Sciatic nerve (tissue), 2 donors: ENCODE data around the gene ARHGEF39. TPM values are rescaled to one million over a fixed set of nuclear protein-coding genes. Genes with fewer than 3 reads are reported as not detected.

Source experiments
- ATAC-seq: fragments of 200-7000 bp; cut with Tn5 transposase; one replicate; pipeline ENCODE4 v1.9.1; 2020; ENCODE audit warnings: mild to moderate bottlenecking, moderate library complexity
- DNase-seq: peaks from one replicate; pipeline ENCODE4 v3.0.0-alpha.2; 2020; ENCODE audit warnings: low spot score
- intact Hi-C: fragments of 100-400 bp; cut with DNase I; formaldehyde crosslinking; loops from one replicate; pipeline ENCODE4 v1.14.2; 2022
- total RNA-seq: library from RNA; stranded (reverse); fragmentation: NEBNext Ultra II Directional; extraction: Animal tissue kit (Norgen Biotek cat#: 25700); gene quantifications from one replicate; pipeline ENCODE4 v1.2.1, GENCODE V29; 2021
- donor health status: DM: no; HTN: no; CAD: no.
- donor health status: DM: no; HTN: no; CAD: no.

The ARHGEF39 gene
- total RNA-seq, 1 donor from 2014 or later = not detected

DNA sequence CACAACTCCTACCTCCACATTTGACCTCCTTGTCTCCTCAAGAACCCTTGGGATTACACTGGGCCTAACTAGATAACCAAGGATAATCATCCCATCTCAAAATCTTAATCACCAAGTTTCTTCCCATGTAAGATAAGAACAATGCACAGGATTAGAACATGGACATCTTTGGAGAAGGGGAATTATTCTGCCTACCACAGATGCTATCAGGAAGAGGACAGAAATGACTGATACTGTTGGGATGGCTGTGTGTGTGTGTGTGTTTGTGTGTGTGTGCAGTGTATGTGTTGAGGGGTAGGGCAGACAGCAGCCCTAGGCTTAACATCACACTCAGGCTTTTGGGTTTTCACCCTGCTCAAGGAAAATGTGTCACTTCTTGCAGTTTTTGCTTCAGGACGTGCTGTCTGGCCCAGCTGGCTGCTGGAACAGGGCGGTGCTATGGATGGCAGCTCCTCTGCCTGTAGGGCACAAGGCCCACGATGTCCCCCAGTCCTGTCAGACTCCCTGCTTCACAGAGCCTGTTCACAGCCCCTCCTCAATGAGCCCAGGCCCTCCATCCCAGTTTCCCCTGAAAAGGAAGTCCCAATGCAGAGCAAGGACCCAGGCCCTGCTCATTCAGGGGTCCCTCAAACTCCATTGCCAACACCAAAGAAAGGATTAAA is 16.5 kb upstream of the ARHGEF39 start:
- ATAC-seq = no peak

DNA sequence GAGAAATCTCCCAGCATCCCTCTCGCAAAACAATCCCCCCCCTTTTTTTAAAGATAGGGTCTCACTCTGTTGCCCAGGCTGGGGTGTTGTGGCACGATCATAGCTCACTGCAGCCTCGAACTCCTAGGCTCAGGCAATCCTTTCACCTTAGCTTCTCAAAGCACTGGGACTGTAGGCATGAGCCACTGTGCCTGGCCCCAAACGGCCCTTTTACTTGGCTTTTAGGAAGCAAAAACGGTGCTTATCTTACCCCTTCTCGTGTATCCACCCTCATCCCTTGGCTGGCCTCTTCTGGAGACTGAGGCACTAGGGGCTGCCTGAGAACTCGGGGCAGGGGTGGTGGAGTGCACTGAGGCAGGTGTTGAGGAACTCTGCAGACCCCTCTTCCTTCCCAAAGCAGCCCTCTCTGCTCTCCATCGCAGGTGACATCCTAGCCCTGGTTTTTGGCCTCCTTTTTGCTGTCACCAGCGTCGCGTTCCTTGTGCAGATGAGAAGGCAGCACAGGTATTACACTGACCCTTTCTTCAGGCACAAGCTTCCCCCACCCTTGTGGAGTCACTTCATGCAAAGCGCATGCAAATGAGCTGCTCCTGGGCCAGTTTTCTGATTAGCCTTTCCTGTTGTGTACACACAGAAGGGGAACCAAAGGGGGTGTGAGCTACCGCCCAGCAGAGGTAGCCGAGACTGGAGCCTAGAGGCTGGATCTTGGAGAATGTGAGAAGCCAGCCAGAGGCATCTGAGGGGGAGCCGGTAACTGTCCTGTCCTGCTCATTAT is 15.5 kb upstream of the ARHGEF39 start:
- no peak for ATAC-seq
- intact Hi-C loops = no loop called here
- DNase-seq = no peak

More for the DNA sequence above, 16.5 kb upstream of the ARHGEF39 start:
- intact Hi-C loops = no loop called here
- DNase-seq = no peak

DNA sequence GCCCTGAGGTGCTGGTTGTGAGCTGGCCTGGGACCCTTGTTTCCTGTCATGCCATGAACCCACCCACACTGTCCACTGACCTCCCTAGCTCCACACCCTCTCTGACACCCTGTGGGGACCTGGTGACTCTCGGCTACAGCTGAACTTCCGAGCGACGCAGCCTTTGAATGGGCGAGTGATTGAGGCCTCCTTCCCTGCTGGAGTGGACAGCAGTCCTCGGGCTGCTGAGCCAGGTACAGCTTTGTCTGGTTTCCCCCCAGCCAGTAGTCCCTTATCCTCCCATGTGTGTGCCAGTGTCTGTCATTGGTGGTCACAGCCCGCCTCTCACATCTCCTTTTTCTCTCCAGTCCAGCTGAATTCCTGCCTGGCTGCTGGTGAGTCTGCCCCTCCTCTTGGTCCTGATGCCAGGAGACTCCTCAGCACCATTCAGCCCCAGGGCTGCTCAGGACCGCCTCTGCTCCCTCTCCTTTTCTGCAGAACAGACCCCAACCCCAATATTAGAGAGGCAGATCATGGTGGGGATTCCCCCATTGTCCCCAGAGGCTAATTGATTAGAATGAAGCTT is 14.9 kb upstream of the ARHGEF39 start:
- intact Hi-C loops = no loop called here
- no peak for ATAC-seq

DNA sequence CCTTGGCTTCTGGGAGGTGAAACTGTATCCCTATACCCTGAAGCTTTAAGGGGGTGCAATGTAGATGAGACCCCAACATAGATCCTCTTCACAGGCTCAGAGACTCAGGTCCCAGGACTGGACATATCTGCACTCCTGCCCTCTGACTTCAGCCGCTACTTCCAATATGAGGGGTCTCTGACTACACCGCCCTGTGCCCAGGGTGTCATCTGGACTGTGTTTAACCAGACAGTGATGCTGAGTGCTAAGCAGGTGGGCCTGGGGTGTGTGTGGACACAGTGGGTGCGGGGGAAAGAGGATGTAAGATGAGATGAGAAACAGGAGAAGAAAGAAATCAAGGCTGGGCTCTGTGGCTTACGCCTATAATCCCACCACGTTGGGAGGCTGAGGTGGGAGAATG is 14.1 kb upstream of the ARHGEF39 start:
- intact Hi-C loops = no loop called here
- DNase-seq = no peak
- no peak for ATAC-seq

More for the DNA sequence above, 14.9 kb upstream of the ARHGEF39 start:
- DNase-seq = no peak

DNA sequence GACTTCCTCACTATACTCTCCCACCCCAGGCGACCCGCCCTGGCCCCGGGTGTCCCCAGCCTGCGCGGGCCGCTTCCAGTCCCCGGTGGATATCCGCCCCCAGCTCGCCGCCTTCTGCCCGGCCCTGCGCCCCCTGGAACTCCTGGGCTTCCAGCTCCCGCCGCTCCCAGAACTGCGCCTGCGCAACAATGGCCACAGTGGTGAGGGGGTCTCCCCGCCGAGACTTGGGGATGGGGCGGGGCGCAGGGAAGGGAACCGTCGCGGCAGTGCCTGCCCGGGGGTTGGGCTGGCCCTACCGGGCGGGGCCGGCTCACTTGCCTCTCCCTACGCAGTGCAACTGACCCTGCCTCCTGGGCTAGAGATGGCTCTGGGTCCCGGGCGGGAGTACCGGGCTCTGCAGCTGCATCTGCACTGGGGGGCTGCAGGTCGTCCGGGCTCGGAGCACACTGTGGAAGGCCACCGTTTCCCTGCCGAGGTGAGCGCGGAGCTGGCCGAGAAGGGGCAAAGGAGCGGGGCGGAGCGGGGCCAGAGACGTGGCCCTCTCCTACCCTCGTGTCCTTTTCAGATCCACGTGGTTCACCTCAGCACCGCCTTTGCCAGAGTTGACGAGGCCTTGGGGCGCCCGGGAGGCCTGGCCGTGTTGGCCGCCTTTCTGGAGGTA is 10.9 kb upstream of the ARHGEF39 start:
- intact Hi-C loops = no loop called here
- peak; percentile 73 for DNase-seq
- peak; percentile 81 for ATAC-seq

DNA sequence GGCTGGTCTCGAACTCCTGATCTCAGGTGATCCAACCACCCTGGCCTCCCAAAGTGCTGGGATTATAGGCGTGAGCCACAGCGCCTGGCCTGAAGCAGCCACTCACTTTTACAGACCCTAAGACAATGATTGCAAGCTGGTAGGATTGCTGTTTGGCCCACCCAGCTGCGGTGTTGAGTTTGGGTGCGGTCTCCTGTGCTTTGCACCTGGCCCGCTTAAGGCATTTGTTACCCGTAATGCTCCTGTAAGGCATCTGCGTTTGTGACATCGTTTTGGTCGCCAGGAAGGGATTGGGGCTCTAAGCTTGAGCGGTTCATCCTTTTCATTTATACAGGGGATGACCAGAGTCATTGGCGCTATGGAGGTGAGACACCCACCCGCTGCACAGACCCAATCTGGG is 10.2 kb upstream of the ARHGEF39 start:
- ATAC-seq (peak; percentile 8), DNase-seq (no peak)
- intact Hi-C loops = no loop called here

DNA sequence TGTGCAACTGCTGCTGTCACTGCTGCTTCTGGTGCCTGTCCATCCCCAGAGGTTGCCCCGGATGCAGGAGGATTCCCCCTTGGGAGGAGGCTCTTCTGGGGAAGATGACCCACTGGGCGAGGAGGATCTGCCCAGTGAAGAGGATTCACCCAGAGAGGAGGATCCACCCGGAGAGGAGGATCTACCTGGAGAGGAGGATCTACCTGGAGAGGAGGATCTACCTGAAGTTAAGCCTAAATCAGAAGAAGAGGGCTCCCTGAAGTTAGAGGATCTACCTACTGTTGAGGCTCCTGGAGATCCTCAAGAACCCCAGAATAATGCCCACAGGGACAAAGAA is 9.0 kb upstream of the ARHGEF39 start:
- ATAC-seq (no peak), DNase-seq (no peak)
- intact Hi-C loops = no loop called here

DNA sequence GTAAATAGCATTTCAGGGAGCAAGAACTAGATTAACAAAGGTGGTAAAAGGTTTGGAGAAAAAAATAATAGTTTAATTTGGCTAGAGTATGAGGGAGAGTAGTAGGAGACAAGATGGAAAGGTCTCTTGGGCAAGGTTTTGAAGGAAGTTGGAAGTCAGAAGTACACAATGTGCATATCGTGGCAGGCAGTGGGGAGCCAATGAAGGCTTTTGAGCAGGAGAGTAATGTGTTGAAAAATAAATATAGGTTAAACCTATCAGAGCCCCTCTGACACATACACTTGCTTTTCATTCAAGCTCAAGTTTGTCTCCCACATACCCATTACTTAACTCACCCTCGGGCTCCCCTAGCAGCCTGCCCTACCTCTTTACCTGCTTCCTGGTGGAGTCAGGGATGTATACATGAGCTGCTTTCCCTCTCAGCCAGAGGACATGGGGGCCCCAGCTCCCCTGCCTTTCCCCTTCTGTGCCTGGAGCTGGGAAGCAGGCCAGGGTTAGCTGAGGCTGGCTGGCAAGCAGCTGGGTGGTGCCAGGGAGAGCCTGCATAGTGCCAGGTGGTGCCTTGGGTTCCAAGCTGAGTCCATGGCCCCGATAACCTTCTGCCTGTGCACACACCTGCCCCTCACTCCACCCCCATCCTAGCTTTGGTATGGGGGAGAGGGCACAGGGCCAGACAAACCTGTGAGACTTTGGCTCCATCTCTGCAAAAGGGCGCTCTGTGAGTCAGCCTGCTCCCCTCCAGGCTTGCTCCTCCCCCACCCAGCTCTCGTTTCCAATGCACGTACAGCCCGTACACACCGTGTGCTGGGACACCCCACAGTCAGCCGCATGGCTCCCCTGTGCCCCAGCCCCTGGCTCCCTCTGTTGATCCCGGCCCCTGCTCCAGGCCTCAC is 8.4 kb upstream of the ARHGEF39 start, which contains the start of gene CA9:
TSS of gene CA9 (plus strand) at position 797 of the 893 bp plus-strand sequence. CDS start at position 829, 32 bp downstream.
- intact Hi-C loops = no loop called here
- ATAC-seq (no peak), DNase-seq (no peak)

DNA sequence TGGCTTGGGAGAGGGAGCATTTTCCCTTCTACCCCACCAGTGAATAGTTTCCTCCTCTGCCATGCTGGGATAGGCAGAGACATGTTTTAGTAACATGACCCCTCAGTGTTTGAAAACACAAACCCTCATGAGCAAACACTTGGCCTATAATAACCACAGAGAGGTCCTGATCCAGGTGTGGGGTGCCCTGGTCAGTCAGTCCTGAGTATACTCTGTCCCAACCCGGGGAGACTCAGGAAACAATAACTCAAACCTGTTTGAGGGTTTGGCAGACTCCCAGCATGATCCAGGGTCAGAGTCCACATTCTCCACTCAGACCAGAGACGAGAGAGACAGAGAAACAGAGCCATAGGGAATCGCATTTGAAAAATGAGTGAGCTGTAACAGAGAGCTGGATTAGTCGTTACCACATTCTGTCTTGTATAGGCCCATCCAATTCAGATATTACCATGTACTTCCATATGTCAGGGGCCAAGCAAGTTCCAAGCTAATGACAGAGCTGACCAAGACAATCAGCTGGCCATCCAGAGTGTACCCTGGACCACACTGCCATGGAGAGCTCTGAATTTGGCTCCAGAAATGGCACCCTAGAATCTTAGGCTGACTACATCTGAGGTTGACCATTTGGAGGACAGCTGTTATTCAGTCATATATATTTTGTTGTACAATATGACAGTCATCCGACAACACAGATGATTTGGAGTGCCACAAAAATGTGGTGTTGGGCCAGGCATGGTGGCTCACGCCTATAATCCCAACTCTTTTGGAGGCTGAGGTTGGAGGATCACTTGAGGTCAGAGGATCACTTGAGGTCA is 4.5 kb upstream of the ARHGEF39 start:
- DNase-seq (no peak), ATAC-seq (no peak)
- intact Hi-C loops = no loop called here

DNA sequence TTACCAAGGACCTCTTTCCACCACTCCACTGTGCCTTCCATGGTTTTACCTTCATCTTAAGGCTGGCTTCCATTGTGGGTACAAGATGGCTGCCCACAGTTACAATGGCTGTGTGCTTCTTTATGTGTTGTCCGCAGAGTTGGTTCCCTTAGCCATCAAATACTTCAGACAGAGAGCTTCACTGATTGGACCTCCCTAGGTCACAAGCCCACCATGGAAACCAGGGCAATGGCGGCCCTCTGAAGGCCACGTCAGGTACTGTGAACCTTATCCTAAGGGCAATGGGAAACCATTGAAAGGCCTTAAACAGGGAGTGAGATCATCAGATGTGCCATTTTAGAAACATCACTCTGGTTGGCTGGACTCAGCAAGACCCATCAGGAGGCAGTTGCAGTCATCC is 2.9 kb upstream of the ARHGEF39 start:
- intact Hi-C loops = no loop called here
- no peak for ATAC-seq

DNA sequence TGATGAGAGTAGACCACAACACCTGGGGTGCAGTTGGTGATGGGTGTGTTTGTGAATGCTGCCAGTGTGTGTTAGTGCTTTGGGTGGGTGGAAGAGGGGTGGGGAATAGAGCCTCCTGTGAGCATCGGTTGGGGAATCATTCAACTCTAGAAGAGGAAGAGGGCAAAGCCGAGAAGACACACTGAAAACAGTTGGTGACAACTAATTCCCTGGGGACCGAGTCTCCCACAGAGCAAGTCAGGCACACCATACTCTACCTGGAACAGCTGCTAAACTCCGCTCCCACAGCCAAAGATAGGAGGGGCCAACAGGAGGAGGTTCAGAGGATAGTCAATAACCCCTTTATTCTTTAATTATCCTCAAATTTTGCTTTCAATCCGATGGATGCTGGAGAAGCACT is 1.6 kb upstream of the ARHGEF39 start:
- intact Hi-C loops = no loop called here
- ATAC-seq (no peak), DNase-seq (no peak)

More for the DNA sequence above, 2.9 kb upstream of the ARHGEF39 start:
- no peak for DNase-seq

DNA sequence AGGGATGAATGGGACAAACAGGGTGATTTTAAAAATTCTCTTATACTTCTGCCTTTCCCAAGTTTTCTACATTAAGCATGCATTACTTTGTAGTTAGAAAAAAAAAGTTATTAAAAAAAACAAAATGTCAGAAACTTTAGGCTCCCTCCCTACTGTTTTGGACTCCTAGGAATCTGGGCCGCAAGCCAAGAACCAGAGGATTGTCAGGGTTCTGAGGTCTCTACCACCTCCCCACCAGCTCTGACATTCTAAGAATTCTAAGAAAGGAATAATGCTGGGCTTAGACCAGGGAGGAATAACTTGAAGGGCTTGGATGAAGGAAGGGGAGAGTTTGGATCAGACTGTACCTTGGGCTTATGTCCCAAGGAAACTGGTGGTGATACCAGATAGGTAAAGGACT is 1.1 kb upstream of the ARHGEF39 start:
- DNase-seq (no peak), ATAC-seq (no peak)
- intact Hi-C loops = no loop called here

DNA sequence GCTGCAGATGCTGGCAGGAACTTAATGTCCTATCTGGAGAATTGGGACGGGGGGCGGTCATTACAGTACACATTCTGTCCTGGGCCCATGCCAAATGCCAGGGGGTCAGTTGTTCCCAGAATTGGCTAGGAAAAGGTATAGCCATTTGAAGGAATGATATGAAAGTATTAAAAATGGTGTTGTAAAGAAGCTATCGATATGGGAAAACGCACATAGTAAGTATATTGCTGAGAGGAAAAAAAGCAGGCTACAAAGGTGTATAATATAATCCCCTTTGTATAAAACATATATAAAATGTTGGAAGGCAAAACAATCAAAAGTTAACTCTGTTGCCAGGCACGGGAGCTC is 450 bp upstream of the ARHGEF39 start:
- no peak for ATAC-seq
- intact Hi-C loops = no loop called here
- no peak for DNase-seq

DNA sequence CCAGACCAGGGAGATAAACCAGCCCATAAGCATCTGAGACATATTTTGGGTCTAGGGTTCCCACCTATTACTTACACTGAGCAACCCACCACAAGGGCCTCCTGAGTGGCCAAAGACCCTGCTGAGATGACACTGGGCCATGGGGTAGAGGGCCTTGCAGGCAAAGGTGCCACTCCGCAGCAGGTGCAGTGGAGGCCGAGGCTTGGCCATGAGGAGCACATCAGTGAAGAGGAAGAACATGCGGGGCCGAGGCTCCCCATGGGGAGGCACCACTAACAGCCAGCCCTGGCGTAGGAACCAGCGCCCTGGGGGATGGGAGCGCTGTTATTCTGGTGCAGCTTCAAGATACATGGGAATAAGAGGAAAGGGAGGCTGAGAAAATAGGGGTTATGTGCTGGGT is 2.6 kb downstream of the ARHGEF39 start:
- DNase-seq (no peak), ATAC-seq (no peak)
- intact Hi-C loops = no loop called here

DNA sequence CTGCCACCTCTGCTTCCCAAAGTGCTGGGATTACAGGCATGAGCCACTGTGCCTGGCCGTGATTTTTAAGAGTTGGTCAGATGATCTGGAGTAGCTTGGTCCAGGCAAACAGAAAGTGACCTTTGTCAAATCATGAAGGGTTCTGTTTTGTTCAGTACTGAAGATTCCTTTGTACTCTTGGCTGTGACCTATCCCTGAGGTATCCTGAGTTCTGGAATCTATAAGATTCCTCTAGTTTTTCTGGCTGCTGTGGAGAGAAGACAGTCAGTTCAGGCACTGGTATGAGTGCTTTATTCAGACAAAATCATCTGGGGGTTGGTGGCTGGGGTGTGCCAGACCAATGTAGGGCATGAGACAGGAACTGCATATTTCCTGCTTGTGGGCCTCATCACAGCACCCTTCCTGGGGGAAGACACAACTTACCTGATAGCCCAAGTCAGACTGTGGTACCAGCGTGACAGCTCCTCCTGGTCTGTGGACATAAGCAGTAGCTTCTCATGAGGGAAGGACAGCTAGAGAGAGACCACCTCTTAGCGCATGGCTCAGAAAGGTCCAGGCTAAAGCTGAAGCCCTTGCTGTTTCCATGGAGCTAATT is 3.1 kb downstream of the ARHGEF39 start:
- DNase-seq (no peak), ATAC-seq (no peak)
- intact Hi-C loops = no loop called here

DNA sequence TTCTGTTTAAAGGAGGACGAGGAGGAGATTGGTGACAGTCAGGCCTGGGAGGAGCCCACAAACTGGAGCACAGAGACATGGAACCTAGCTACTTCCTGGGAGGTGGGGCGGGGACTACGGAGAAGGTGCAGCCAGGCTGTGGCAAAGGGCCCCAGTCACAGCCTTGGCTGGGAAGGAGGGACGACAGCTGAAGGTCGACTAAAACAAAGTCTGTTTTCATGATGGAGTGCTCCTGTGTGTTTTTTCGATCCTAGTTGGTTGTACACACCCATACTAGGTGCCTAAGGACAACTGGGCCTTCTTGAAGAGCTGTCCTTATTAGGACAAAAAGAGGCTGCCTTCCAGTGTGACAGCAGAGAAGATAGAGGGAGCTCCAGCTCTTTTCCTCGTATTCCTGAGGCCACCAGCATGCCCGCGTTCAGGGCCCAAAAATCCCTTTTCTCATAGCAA is 4.0 kb downstream of the ARHGEF39 start:
- DNase-seq (no peak), ATAC-seq (no peak)
- intact Hi-C loops = no loop called here

DNA sequence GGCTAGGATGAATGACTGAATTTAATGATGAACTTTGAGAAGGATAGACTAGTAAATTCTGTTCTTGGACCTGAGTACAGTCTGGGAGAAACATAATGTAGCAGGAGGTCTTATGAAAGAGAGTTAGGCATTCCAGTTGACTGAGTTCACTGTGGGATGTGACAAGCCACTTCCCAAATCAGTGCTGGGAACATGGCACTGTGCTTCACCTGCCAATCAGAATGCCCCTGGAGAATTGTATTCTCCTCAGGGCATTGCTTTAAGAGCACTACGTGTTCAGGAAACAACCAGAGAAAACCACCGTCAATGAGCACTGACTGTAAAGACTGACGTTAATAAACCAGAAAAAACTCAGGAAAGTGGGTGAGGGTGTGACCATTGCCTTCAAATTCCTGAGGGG is 5.7 kb downstream of the ARHGEF39 start:
- intact Hi-C loops = no loop called here
- ATAC-seq (no peak), DNase-seq (no peak)

DNA sequence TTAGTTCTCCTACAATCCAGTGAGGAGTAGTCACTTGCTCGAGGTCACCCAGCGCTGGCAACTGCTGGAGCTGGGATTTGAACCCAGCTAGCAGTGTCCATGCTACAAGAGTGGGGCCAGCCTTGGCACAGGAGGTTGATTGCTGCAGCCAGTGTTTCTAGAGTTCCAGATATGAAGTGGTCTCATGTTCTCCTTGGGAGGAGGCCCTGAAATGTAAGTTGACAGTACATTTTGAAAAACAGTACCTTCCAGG is 6.1 kb downstream of the ARHGEF39 start:
- ATAC-seq (no peak), DNase-seq (peak; percentile 75)
- intact Hi-C loops = no loop called here
